DND-41 (cell line): ENCODE measurements around the gene KCNS3.

Experiments used
- ATAC-seq: fragments of 200-7000 bp; cut with Tn5 transposase; 3 replicates; pipeline ENCODE4 v1.9.1; 2021; ENCODE audit warnings: low read depth; ENCODE audit not compliant: insufficient read depth
- DNase-seq: peaks from one replicate; pipeline ENCODE4 v3.0.0-alpha.2; 2020
- H2AFZ ChIP-seq: 2 replicates; pipeline ENCODE4 v1.6.0; 2012; ENCODE audit warnings: low read depth, low read length
- H3K27ac ChIP-seq: 2 replicates; pipeline ENCODE4 v1.5.1; 2012; ENCODE audit warnings: low read length, inconsistent platforms
- H3K27me3 ChIP-seq: fragments of 200-600 bp; sonication (generic); 2 replicates; pipeline ENCODE4 v1.6.0; 2012; ENCODE audit warnings: low read length, mild to moderate bottlenecking, inconsistent platforms; ENCODE audit not compliant: insufficient read depth, poor library complexity
- H3K36me3 ChIP-seq: 2 replicates; pipeline ENCODE4 v1.5.1; 2012; ENCODE audit warnings: low read length, inconsistent platforms; ENCODE audit not compliant: insufficient read depth
- H3K4me1 ChIP-seq: 2 replicates; pipeline ENCODE4 v1.5.1; 2012; ENCODE audit warnings: mild to moderate bottlenecking, low read length; ENCODE audit not compliant: insufficient read depth
- H3K4me2 ChIP-seq: 2 replicates; pipeline ENCODE4 v1.6.0; 2012; ENCODE audit warnings: mild to moderate bottlenecking, moderate library complexity, low read length, inconsistent platforms; ENCODE audit not compliant: insufficient read depth
- H3K4me3 ChIP-seq, 2 experiments: fragments of 200-600 bp in 1 of 2; shearing (Covaris generic) in 1 of 2; 2 replicates each; pipeline ENCODE4 v1.5.1; 2012 to 2016; ENCODE audit warnings: inconsistent platforms in 2 of 2, low read length in 2 of 2, mild to moderate bottlenecking in 2 of 2, low read depth in 1 of 2, moderate library complexity in 1 of 2
- H3K79me2 ChIP-seq: 2 replicates; pipeline ENCODE4 v1.6.0; 2012; ENCODE audit warnings: low read length, inconsistent platforms; ENCODE audit not compliant: insufficient read depth
- H3K9ac ChIP-seq: 2 replicates; pipeline ENCODE4 v1.6.0; 2012; ENCODE audit warnings: low read depth, mild to moderate bottlenecking, inconsistent platforms, low read length, moderate library complexity
- H3K9me3 ChIP-seq: 2 replicates; pipeline ENCODE4 v1.5.1; 2012; ENCODE audit warnings: low read length, moderate library complexity, mild to moderate bottlenecking, inconsistent platforms; ENCODE audit not compliant: insufficient read depth, severe bottlenecking
- H4K20me1 ChIP-seq: 2 replicates; pipeline ENCODE4 v1.6.0; 2012; ENCODE audit warnings: low read length; ENCODE audit not compliant: insufficient read depth
- EZH2 ChIP-seq: IDR thresholded peaks from 3 replicates; pipeline ENCODE4 v1.6.1; 2012; ENCODE audit warnings: borderline replicate concordance, low read depth, mild to moderate bottlenecking, moderate library complexity, low read length, inconsistent platforms; ENCODE audit not compliant: severe bottlenecking
- TF ChIP-seq, protein P1 (sequence below): IDR thresholded peaks from 2 replicates; pipeline ENCODE4 v1.5.1; 2012; ENCODE audit warnings: borderline replicate concordance, low read length, moderate library complexity, mild to moderate bottlenecking; ENCODE audit not compliant: poor library complexity, severe bottlenecking; ENCODE audit errors: extremely low read depth

The KCNS3 gene

DNA sequence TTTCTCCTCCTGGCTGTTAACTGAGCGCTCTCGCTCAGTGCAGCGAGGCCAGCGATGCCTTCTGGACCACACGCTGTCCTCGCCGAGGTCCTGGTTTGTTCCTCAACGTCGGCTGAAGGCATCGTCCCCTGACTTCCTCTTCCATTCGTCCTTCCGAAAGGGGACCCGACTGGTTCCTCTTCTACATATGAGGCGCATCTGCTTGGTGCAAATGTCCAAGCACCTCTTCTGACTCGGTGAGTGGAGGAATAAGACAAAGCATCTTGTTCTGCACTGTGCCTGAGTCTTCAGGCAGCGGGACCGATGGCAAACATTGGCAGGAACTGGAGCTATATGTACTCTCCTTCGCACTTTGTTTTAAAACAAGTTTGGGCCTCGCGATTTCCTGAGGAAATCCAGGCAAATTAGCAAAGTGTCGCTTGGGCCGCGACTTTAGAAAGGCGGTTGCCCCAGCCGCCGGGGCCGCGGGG lies 621 bp upstream of the KCNS3 start:
- H3K79me2 ChIP-seq: no peaks in the 10 kb centered on the region
- H3K4me3 ChIP-seq: no peak overlapping the region
- no peak for TF ChIP-seq EZH2
- TF ChIP-seq, protein P1, sequence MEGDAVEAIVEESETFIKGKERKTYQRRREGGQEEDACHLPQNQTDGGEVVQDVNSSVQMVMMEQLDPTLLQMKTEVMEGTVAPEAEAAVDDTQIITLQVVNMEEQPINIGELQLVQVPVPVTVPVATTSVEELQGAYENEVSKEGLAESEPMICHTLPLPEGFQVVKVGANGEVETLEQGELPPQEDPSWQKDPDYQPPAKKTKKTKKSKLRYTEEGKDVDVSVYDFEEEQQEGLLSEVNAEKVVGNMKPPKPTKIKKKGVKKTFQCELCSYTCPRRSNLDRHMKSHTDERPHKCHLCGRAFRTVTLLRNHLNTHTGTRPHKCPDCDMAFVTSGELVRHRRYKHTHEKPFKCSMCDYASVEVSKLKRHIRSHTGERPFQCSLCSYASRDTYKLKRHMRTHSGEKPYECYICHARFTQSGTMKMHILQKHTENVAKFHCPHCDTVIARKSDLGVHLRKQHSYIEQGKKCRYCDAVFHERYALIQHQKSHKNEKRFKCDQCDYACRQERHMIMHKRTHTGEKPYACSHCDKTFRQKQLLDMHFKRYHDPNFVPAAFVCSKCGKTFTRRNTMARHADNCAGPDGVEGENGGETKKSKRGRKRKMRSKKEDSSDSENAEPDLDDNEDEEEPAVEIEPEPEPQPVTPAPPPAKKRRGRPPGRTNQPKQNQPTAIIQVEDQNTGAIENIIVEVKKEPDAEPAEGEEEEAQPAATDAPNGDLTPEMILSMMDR: no peak
- DNase-seq (no peak), ATAC-seq (no peak)
- H3K9me3 ChIP-seq: peaks cover 3% of the 10 kb centered on the region
- H3K9ac ChIP-seq: no peak overlapping the region
- no peaks in the 10 kb centered on the region for H4K20me1 ChIP-seq
- no peaks in the 10 kb centered on the region for H3K36me3 ChIP-seq
- H3K4me1 ChIP-seq: no peaks in the 10 kb centered on the region
- no peak overlapping the region for H3K4me2 ChIP-seq
- H2AFZ ChIP-seq: no peak overlapping the region
- no peak overlapping the region for H3K27ac ChIP-seq
- peaks cover 3% of the 10 kb centered on the region for H3K27me3 ChIP-seq

DNA sequence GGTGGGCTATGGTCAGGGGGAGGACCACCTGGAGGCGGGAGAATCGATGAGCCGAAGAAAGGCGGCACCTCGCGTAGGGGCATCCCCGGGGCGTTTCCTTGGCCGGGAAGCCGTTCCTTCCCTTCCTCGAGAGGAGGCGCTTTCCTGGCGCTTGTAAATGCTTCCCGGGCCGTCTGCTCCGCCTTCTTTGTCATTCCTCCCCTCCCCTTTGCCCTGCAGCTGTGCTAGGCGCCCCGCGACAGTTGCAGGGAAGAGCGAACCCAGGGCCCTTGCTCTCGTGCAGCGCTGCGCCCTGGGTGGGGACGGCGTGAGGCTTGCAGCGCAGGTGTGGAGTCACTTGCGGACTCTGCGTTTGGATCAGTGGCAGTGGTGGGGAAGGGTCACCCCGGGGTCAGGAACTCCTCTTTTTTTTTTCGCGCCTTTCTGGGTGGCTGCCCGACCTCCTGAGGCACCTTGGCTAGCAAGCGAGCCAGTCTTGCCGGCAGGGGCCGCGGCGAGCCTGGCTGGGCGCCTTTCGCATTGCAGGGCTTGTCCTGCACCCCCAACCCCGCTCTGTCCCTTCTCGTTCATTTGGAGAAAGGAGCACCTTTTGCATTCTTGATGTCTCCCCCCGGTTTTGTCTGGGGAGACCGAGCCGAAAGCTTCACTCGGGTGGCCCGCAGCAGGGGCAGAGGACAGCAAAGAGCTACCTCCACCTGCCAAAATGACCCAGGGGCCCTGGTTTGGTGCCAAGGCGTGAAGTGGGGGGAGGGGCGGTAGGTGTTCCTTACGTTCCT lies 858 bp downstream of the KCNS3 start:
- H3K9ac ChIP-seq: no peak overlapping the region
- no peaks in the 10 kb centered on the region for H4K20me1 ChIP-seq
- H3K4me1 ChIP-seq: no peaks in the 10 kb centered on the region
- TF ChIP-seq EZH2: no peak
- TF ChIP-seq, protein P1: no peak
- H3K36me3 ChIP-seq: no peaks in the 10 kb centered on the region
- no peak overlapping the region for H3K4me3 ChIP-seq
- H3K27ac ChIP-seq: no peak overlapping the region
- H3K9me3 ChIP-seq: peaks cover 3% of the 10 kb centered on the region
- DNase-seq (no peak), ATAC-seq (no peak)
- peaks cover 3% of the 10 kb centered on the region for H3K27me3 ChIP-seq
- H3K4me2 ChIP-seq: no peak overlapping the region
- H2AFZ ChIP-seq: no peak overlapping the region
- no peaks in the 10 kb centered on the region for H3K79me2 ChIP-seq

DNA sequence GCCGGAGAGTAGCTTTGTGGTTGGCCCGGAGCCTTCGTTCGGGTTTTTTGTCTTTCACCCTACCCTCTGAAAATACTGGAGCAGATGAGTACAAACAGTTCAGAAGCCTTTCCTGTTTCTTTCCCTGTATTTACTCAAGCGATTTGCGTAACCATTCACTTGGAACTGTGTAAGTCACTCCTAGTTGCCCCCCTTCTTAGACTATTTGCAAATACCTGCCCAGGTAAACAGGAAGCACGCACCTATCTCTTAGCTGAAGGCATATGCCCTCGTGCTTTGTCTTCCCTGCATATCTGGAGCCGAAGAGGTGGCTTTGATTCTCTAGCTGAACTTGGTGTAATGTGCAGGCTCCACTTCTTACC lies 1.4 kb downstream of the KCNS3 start:
- H3K36me3 ChIP-seq: no peaks in the 10 kb centered on the region
- no peak overlapping the region for H3K4me2 ChIP-seq
- H3K79me2 ChIP-seq: no peaks in the 10 kb centered on the region
- no peak overlapping the region for H3K4me3 ChIP-seq
- ATAC-seq (no peak), DNase-seq (no peak)
- peaks cover 3% of the 10 kb centered on the region for H3K27me3 ChIP-seq
- H3K4me1 ChIP-seq: no peaks in the 10 kb centered on the region
- H3K9me3 ChIP-seq: peaks cover 3% of the 10 kb centered on the region
- H3K9ac ChIP-seq: no peak overlapping the region
- no peak overlapping the region for H3K27ac ChIP-seq
- H4K20me1 ChIP-seq: no peaks in the 10 kb centered on the region
- H2AFZ ChIP-seq: no peak overlapping the region
- TF ChIP-seq EZH2: no peak
- TF ChIP-seq, protein P1: no peak
